Adrenal gland (tissue), 12 donors: Measurements from ENCODE around the gene SMARCD2. TPM values are rescaled to one million over a fixed set of nuclear protein-coding genes. Genes with fewer than 3 reads are reported as not detected.

Experiments used
- DNase-seq, 7 donors: peaks; one replicate each; pipeline ENCODE4 v3.0.0-alpha.2; 2019 to 2020
- H3K27ac ChIP-seq, 5 donors: fragments of 200-600 bp; sonication (generic) in 4 of 5; 1 replicate in 3 of 5; 2 replicates in 2 of 5; pipeline versions ENCODE4 v1.5.1 to v1.8.0; 2016 to 2020; ENCODE audit warnings: mild to moderate bottlenecking in 1 of 5
- H3K27me3 ChIP-seq: fragments of 200-600 bp; 2 replicates; pipeline ENCODE4 v1.8.0; 2021
- H3K36me3 ChIP-seq, 2 donors: fragments of 200-600 bp; replicated peaks in 1 of 2; 1 replicate in 1 of 2; 2 replicates in 1 of 2; pipeline versions ENCODE4 v1.5.1 to v1.8.0; 2018 to 2022
- H3K4me1 ChIP-seq, 2 donors: fragments of 200-600 bp; replicated peaks in 1 of 2; 1 replicate in 1 of 2; 2 replicates in 1 of 2; pipeline versions ENCODE4 v1.5.1 to v1.8.0; 2018 to 2021
- H3K4me3 ChIP-seq, 4 donors: fragments of 200-600 bp; sonication (generic) in 3 of 4; one replicate each; pipeline ENCODE4 v1.5.1; 2016 to 2018
- H3K9me3 ChIP-seq, 3 donors: fragments of 200-600 bp; sonication (generic) in 1 of 3; replicated peaks in 1 of 3; 1 replicate in 2 of 3; 2 replicates in 1 of 3; pipeline versions ENCODE4 v1.5.1 to v1.8.0; 2016 to 2021
- CTCF ChIP-seq, 6 experiments: fragments of 450-650 bp in 4 of 6; fragments of 200-600 bp in 2 of 6; sonication (generic) in 1 of 6; IDR thresholded peaks; 1 replicate in 5 of 6; 2 replicates in 1 of 6; pipeline versions ENCODE4 v1.5.1 to v1.8.0; 2016 to 2021; ENCODE audit warnings: antibody characterized with exemption in 6 of 6, mild to moderate bottlenecking in 2 of 6, moderate library complexity in 1 of 6
- POLR2A ChIP-seq, 2 donors: fragments of 450-650 bp; IDR thresholded peaks; one replicate each; pipeline ENCODE4 v1.6.1; 2017; ENCODE audit warnings: antibody characterized with exemption in 2 of 2, mild to moderate bottlenecking in 2 of 2, moderate library complexity in 1 of 2
- WGBS, 4 donors: extraction: QIAGEN DNeasy Blood & Tissue Kit in 2 of 4; methylation state at CpG; one replicate each; pipeline versions ENCODE4 v1.1.5 to v1.1.7; 2013 to 2017; 5-methylcytosine and 5-hydroxymethylcytosine counted together
- intact Hi-C, 2 donors: fragments of 100-400 bp; cut with DNase I; formaldehyde crosslinking; loops; one replicate each; pipeline versions ENCODE4 v1.14.1 to v1.15.0; 2022 to 2023
- polyA plus RNA-seq, 3 donors: library from polyadenylated mRNA; stranded (reverse); fragments of 200-250 nt in 2 of 3; fragments of 350-450 nt in 1 of 3; fragmentation: Illumina TruSeq in 1 of 3; extraction: RNeasy Lipid Tissue Mini Kit (QIAGEN cat#74804) in 1 of 3; gene quantifications; one replicate each; pipeline ENCODE4 v1.2.3, GENCODE V29; 2013 to 2014
- total RNA-seq, 9 donors: library from RNA; depleted of rRNA in 4 of 9; stranded (reverse); fragments of >200 nt in 4 of 9; fragments of 120-200 nt in 1 of 9; fragmentation: NEBNext Ultra II Directional in 1 of 9; extraction: Animal tissue kit (Norgen Biotek cat#: 25700) in 1 of 9; gene quantifications; one replicate each; pipeline versions ENCODE4 v1.1.0 to v1.2.4, GENCODE V29; 2013 to 2023
- donor health status: healthy with polysubstance abuse.
- donor health status: Bipolar disorder and iron deficiency.
- donor health status: DM: yes; HTN: yes; CAD: no.
- donor health status: DM: no; HTN: no; CAD: no.
- donor health status: DM: no; HTN: no; CAD: no.
- donor health status: DM: yes; HTN: yes; CAD: no.

Gene SMARCD2
- total and polyA plus RNA-seq, 12 donors, result 41.9 to 185 (median 80.0) TPM

DNA sequence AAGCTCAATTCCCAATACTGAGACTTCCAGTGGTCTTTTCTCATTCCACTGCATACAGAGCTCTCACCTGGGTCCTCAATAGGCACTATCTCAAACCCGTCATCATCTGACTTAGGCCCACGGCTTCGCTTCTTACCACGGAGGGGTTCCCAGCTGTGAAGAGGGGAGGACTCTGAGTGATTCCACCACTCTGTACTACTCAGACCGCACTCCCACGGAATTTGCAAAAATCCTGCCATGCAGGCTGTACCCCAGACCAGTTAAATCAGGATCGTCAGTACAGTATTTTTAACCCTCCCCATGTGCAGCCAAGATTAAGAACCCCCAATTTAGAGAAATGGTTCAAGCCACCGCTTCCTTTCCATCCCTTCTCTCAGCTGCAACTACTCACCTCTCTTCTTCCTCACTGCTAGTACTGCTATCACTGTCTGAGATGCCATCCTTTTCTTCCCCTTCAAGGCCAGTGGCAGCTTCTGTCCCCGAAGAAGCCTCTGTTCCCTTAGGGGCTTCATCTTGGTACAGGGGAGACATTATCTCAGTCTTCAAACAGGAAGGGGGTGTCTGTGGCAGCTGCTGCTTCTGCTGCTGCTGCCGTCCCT, 21.4 kb downstream of the SMARCD2 start:
- Histone ChIP-seq H3K36me3 (peaks cover 0 to 98% of the 10 kb centered on the region in 2 donors), H3K27ac (no peak overlapping the region), H3K9me3 (no peaks in the 10 kb centered on the region), H3K4me1 (peaks cover 0 to 5% of the 10 kb centered on the region in 2 donors), H3K27me3 (no peaks in the 10 kb centered on the region), H3K4me3 (no peak overlapping the region)
- intact Hi-C loops, result no loop called here
- TF ChIP-seq POLR2A (IDR thresholded peaks at IDR 0.05), result no peak
- no peak for TF ChIP-seq CTCF (IDR thresholded peaks at IDR 0.05)
- 85 to 92% (median 90%) methylated on average over 10 of the region's 10 CpGs for WGBS, 4 donors
- DNase-seq, result no peak

GRCh38 chr17:63819585-63820537, 22.6 kb downstream of the SMARCD2 start:
- no peak for DNase-seq
- Histone ChIP-seq H3K36me3 (peaks cover 0 to 100% of the 10 kb centered on the region in 2 donors), H3K4me1 (no peaks in the 10 kb centered on the region), H3K27me3 (no peaks in the 10 kb centered on the region), H3K4me3 (no peak overlapping the region), H3K9me3 (no peaks in the 10 kb centered on the region), H3K27ac (peak overlapping the region in 1 of 5 donors; percentile 38)
- intact Hi-C loops, result no loop called here
- 71 to 80% (median 78%) methylated on average over 21 of the region's 21 CpGs for WGBS, 4 donors
- TF ChIP-seq CTCF (IDR thresholded peaks at IDR 0.05) (no peak), POLR2A (IDR thresholded peaks at IDR 0.05) (no peak)

- DNase-seq, result no peak
- Histone ChIP-seq H3K27me3 (no peaks in the 10 kb centered on the region), H3K4me3 (no peak overlapping the region), H3K9me3 (no peaks in the 10 kb centered on the region), H3K27ac (peak overlapping the region in 1 of 5 donors; percentile 25), H3K36me3 (peaks cover 0 to 98% of the 10 kb centered on the region in 2 donors), H3K4me1 (no peaks in the 10 kb centered on the region)
- TF ChIP-seq CTCF (IDR thresholded peaks at IDR 0.05), result no peak
- TF ChIP-seq POLR2A (IDR thresholded peaks at IDR 0.05), result no peak
- 74 to 78% (median 75%) methylated on average over 6 of the region's 6 CpGs for WGBS, 4 donors
- intact Hi-C loops, result no loop called here
Observed at GRCh38 chr17:63819131-63819530, 23.4 kb downstream of the SMARCD2 start.

DNA sequence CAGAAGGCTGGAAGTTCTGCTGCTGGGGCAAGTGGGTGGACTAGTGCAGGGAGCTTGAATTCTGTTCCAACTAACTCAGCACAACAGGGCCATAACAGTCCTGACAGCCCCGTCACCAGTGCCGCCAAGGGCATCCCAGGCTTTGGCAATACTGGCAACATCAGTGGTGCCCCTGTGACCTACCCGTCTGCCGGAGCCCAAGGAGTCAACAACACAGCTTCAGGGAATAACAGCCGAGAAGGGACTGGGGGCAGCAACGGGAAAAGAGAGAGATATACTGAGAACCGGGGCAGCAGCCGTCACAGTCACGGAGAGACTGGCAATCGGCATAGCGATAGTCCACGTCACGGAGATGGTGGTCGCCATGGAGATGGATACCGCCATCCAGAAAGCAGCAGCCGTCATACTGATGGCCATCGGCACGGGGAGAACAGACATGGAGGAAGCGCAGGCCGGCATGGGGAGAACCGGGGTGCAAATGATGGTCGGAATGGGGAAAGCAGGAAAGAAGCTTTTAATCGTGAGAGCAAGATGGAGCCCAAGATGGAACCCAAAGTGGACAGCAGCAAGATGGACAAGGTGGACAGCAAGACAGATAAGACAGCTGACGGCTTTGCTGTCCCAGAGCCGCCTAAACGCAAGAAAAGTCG, 24.6 kb downstream of the SMARCD2 start:
- H3K27ac ChIP-seq, result no peak overlapping the region
- DNase-seq, result no peak
- no peaks in the 10 kb centered on the region for H3K9me3 ChIP-seq
- WGBS, 4 donors, result 95 to 97% (median 96%) methylated on average over 25 to 27 of the region's 27 CpGs
- no peak overlapping the region for H3K4me3 ChIP-seq
- no peaks in the 10 kb centered on the region for H3K27me3 ChIP-seq
- TF ChIP-seq CTCF (IDR thresholded peaks at IDR 0.05) (no peak), POLR2A (IDR thresholded peaks at IDR 0.05) (no peak)
- H3K4me1 ChIP-seq, result no peaks in the 10 kb centered on the region
- intact Hi-C loops, result no loop called here
- peaks cover 0 to 98% of the 10 kb centered on the region in 2 donors for H3K36me3 ChIP-seq
